ENCODE data around the gene CORO2A. TPM values are rescaled to one million over a fixed set of nuclear protein-coding genes. Genes with fewer than 3 reads are reported as not detected.

The CORO2A gene
- total RNA-seq, 1 experiment from 2014 or later: 15.8 TPM

- WGBS (ENCODE audit: extremely low coverage, insufficient read length, low lambda C conversion rate): no CpG with 5 or more reads among the region's 9 CpGs
- Histone ChIP-seq H3K23me2 (ENCODE audit: insufficient read length, low read depth, low read length, poor library complexity, severe bottlenecking) (no peaks in the 10 kb centered on the region), H3K9ac (ENCODE audit: extremely low read depth, insufficient read length, low read length) (no peak overlapping the region), H3K18ac (ENCODE audit: insufficient read length, low read depth, low read length) (no peak overlapping the region), H4K91ac (ENCODE audit: insufficient read length, low read depth, low read length) (no peak overlapping the region), H4K20me1 (ENCODE audit: control insufficient read depth, insufficient read depth, insufficient read length) (no peaks in the 10 kb centered on the region), H3K79me2 (ENCODE audit: insufficient read depth, low read length) (peaks cover 9% of the 10 kb centered on the region; the same call in 1 of the 2 replicates), H3T11ph (ENCODE audit: low read length) (no peak overlapping the region), H4K8ac (replicated peaks; ENCODE audit: insufficient read length, low read depth, low read length) (no peak overlapping the region), H2AFZ (ENCODE audit: low read length) (no peak overlapping the region), H3K9me3 (ENCODE audit: control insufficient read depth, low read depth, low read length) (no peaks in the 10 kb centered on the region), H2BK120ac (ENCODE audit: low read depth, low read length, poor library complexity, severe bottlenecking) (no peak overlapping the region), H3K23ac (ENCODE audit: insufficient read length, low read depth, low read length) (no peak overlapping the region), H4K5ac (ENCODE audit: insufficient read length, low read depth, low read length) (no peak overlapping the region), H2BK5ac (ENCODE audit: insufficient read length, low read length) (no peak overlapping the region), H3K14ac (ENCODE audit: insufficient read depth, low read length) (no peak overlapping the region), H3K79me1 (ENCODE audit: insufficient read depth, low read depth, low read length, poor library complexity, severe bottlenecking) (no peaks in the 10 kb centered on the region), H2AK5ac (ENCODE audit: insufficient read length, low read length) (no peak overlapping the region), H3K4ac (ENCODE audit: low read depth, low read length) (no peak overlapping the region), H2BK20ac (ENCODE audit: low read depth, low read length, poor library complexity, severe bottlenecking) (no peak overlapping the region), H3K56ac (ENCODE audit: insufficient read length, low read depth, low read length) (no peak overlapping the region), H2BK15ac (ENCODE audit: low read depth, low read length) (no peak overlapping the region), H3K27ac (ENCODE audit: insufficient read length, low read depth, low read length) (no peak overlapping the region), H2BK12ac (ENCODE audit: insufficient read length, low read depth, low read length) (no peak overlapping the region), H3K4me2 (ENCODE audit: insufficient read depth, insufficient read length, low read length) (no peak overlapping the region), H3K4me1 (ENCODE audit: insufficient read depth, low read length) (no peaks in the 10 kb centered on the region; the same call in 1 of the 2 replicates), H3K27me3 (ENCODE audit: insufficient read depth, low read length) (no peaks in the 10 kb centered on the region)
- TF ChIP-seq, protein P1, sequence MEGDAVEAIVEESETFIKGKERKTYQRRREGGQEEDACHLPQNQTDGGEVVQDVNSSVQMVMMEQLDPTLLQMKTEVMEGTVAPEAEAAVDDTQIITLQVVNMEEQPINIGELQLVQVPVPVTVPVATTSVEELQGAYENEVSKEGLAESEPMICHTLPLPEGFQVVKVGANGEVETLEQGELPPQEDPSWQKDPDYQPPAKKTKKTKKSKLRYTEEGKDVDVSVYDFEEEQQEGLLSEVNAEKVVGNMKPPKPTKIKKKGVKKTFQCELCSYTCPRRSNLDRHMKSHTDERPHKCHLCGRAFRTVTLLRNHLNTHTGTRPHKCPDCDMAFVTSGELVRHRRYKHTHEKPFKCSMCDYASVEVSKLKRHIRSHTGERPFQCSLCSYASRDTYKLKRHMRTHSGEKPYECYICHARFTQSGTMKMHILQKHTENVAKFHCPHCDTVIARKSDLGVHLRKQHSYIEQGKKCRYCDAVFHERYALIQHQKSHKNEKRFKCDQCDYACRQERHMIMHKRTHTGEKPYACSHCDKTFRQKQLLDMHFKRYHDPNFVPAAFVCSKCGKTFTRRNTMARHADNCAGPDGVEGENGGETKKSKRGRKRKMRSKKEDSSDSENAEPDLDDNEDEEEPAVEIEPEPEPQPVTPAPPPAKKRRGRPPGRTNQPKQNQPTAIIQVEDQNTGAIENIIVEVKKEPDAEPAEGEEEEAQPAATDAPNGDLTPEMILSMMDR (conservative IDR thresholded peaks at IDR 0.05): no peak
- H3K36me3 Mint-ChIP-seq (ENCODE audit: insufficient read depth in 1 of 3, low read depth in 3 of 3): peaks cover 0 to 1% (median 0%) of the 10 kb centered on the region in 3 experiments; a peak in 1 of 7 replicates
- no peaks in the 10 kb centered on the region for H3K9me3 Mint-ChIP-seq
- peaks cover 20 to 21% of the 10 kb centered on the region in 2 experiments for H3K4me1 Mint-ChIP-seq
- H3K4me3 Mint-ChIP-seq: no peak overlapping the region
- peaks cover 2% of the 10 kb centered on the region; the same call in 1 of the 2 replicates for H3K27me3 Mint-ChIP-seq (ENCODE audit: low read depth)
- peak overlapping the region in 1 of 3 experiments; percentile 29; a peak in 1 of 7 replicates for H3K27ac Mint-ChIP-seq
- no peak for DNase-seq
These were observed 9.4 kb downstream of the CORO2A start for GRCh38 chr9:98182889-98183599.
